ENCODE measurements around the gene KYAT1. TPM values are rescaled to one million over a fixed set of nuclear protein-coding genes. Genes with fewer than 3 reads are reported as not detected.

The KYAT1 gene
- total RNA-seq, 1 experiment from 2014 or later = 14.6 TPM

- Mint-ChIP-seq H3K4me3 (peak within 1 kb of the TSS; percentile 79 to 81), H3K27ac (peak within 1 kb of the TSS; percentile 91 to 98 (median 97)), H3K27me3 (ENCODE audit: low read depth) (no peaks in the 10 kb centered on the region; the same call in 1 of the 2 replicates), H3K36me3 (ENCODE audit: insufficient read depth in 1 of 3, low read depth in 3 of 3) (peaks cover 15 to 33% (median 25%) of the 10 kb centered on the region in 3 experiments; a peak in 6 of 7 replicates), H3K4me1 (peaks cover 16 to 17% of the 10 kb centered on the region in 2 experiments), H3K9me3 (no peaks in the 10 kb centered on the region)
- no peak within 1 kb of the TSS for H3K23ac ChIP-seq (ENCODE audit: insufficient read length, low read depth, low read length)
- no peaks in the 10 kb centered on the region for H3K79me2 ChIP-seq (ENCODE audit: insufficient read depth, low read length)
- H2BK20ac ChIP-seq (ENCODE audit: low read depth, low read length, poor library complexity, severe bottlenecking) = no peak within 1 kb of the TSS
- no peak for DNase-seq
- no peak within 1 kb of the TSS for H2AFZ ChIP-seq (ENCODE audit: low read length)
- no peak within 1 kb of the TSS for H2BK5ac ChIP-seq (ENCODE audit: insufficient read length, low read length)
- H3K4me2 ChIP-seq (ENCODE audit: insufficient read depth, insufficient read length, low read length) = no peak within 1 kb of the TSS
- H3K27ac ChIP-seq (ENCODE audit: insufficient read length, low read depth, low read length) = no peak within 1 kb of the TSS
- peak within 1 kb of the TSS; percentile 16 for H4K5ac ChIP-seq (ENCODE audit: insufficient read length, low read depth, low read length)
- H3K56ac ChIP-seq (ENCODE audit: insufficient read length, low read depth, low read length) = no peak within 1 kb of the TSS
- TF ChIP-seq, protein P1, sequence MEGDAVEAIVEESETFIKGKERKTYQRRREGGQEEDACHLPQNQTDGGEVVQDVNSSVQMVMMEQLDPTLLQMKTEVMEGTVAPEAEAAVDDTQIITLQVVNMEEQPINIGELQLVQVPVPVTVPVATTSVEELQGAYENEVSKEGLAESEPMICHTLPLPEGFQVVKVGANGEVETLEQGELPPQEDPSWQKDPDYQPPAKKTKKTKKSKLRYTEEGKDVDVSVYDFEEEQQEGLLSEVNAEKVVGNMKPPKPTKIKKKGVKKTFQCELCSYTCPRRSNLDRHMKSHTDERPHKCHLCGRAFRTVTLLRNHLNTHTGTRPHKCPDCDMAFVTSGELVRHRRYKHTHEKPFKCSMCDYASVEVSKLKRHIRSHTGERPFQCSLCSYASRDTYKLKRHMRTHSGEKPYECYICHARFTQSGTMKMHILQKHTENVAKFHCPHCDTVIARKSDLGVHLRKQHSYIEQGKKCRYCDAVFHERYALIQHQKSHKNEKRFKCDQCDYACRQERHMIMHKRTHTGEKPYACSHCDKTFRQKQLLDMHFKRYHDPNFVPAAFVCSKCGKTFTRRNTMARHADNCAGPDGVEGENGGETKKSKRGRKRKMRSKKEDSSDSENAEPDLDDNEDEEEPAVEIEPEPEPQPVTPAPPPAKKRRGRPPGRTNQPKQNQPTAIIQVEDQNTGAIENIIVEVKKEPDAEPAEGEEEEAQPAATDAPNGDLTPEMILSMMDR (conservative IDR thresholded peaks at IDR 0.05) = no peak
- no peak within 1 kb of the TSS for H2AK5ac ChIP-seq (ENCODE audit: insufficient read length, low read length)
- H3T11ph ChIP-seq (ENCODE audit: low read length) = no peak within 1 kb of the TSS
- H2BK15ac ChIP-seq (ENCODE audit: low read depth, low read length) = no peak within 1 kb of the TSS
- no peaks in the 10 kb centered on the region; the same call in 1 of the 2 replicates for H3K4me1 ChIP-seq (ENCODE audit: insufficient read depth, low read length)
- H4K8ac ChIP-seq (replicated peaks; ENCODE audit: insufficient read length, low read depth, low read length) = no peak within 1 kb of the TSS
- H3K27me3 ChIP-seq (ENCODE audit: insufficient read depth, low read length) = no peaks in the 10 kb centered on the region
- no CpG with 5 or more reads among the region's 13 CpGs for WGBS (ENCODE audit: extremely low coverage, insufficient read length, low lambda C conversion rate)
- no peak within 1 kb of the TSS for H3K4ac ChIP-seq (ENCODE audit: low read depth, low read length)
- H3K79me1 ChIP-seq (ENCODE audit: insufficient read depth, low read depth, low read length, poor library complexity, severe bottlenecking) = no peaks in the 10 kb centered on the region
- no peak within 1 kb of the TSS for H3K9ac ChIP-seq (ENCODE audit: extremely low read depth, insufficient read length, low read length)
- H2BK120ac ChIP-seq (ENCODE audit: low read depth, low read length, poor library complexity, severe bottlenecking) = no peak within 1 kb of the TSS
- no peaks in the 10 kb centered on the region for H3K9me3 ChIP-seq (ENCODE audit: control insufficient read depth, low read depth, low read length)
- no peaks in the 10 kb centered on the region for H3K23me2 ChIP-seq (ENCODE audit: insufficient read length, low read depth, low read length, poor library complexity, severe bottlenecking)
- no peak within 1 kb of the TSS for H2BK12ac ChIP-seq (ENCODE audit: insufficient read length, low read depth, low read length)
- H3K18ac ChIP-seq (ENCODE audit: insufficient read length, low read depth, low read length) = no peak within 1 kb of the TSS
- H4K20me1 ChIP-seq (ENCODE audit: control insufficient read depth, insufficient read depth, insufficient read length) = peaks cover 3% of the 10 kb centered on the region
- no peak within 1 kb of the TSS for H4K91ac ChIP-seq (ENCODE audit: insufficient read length, low read depth, low read length)
- peak within 1 kb of the TSS; percentile 57 for H3K14ac ChIP-seq (ENCODE audit: insufficient read depth, low read length)
These were observed 38.8 kb upstream of the KYAT1 start, which contains the start of gene PHYHD1 for GRCh38 chr9:128920381-128921058. PHYHD1 (plus strand) TSS chr9:128920982; CDS start chr9:128922324, 1,342 bp downstream.
